ENCODE measurements around the gene FADS3.

Gene FADS3, protein sequence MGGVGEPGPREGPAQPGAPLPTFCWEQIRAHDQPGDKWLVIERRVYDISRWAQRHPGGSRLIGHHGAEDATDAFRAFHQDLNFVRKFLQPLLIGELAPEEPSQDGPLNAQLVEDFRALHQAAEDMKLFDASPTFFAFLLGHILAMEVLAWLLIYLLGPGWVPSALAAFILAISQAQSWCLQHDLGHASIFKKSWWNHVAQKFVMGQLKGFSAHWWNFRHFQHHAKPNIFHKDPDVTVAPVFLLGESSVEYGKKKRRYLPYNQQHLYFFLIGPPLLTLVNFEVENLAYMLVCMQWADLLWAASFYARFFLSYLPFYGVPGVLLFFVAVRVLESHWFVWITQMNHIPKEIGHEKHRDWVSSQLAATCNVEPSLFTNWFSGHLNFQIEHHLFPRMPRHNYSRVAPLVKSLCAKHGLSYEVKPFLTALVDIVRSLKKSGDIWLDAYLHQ

GRCh38 chr11:61891331-61892084 is at the start of gene FADS3:
Gene FADS3 (minus strand): TSS chr11:61891545. CDS start chr11:61891381, 164 bp downstream.
- peaks cover 3% of the 10 kb centered on the region for H3K4me1 Mint-ChIP-seq
- no peaks in the 10 kb centered on the region for H3K36me3 Mint-ChIP-seq
- no peak within 1 kb of the TSS for H3K27ac Mint-ChIP-seq
- H3K27me3 Mint-ChIP-seq: no peaks in the 10 kb centered on the region
- H3K9me3 Mint-ChIP-seq: no peaks in the 10 kb centered on the region
- H3K4me3 Mint-ChIP-seq: peak within 1 kb of the TSS; percentile 72

DNA sequence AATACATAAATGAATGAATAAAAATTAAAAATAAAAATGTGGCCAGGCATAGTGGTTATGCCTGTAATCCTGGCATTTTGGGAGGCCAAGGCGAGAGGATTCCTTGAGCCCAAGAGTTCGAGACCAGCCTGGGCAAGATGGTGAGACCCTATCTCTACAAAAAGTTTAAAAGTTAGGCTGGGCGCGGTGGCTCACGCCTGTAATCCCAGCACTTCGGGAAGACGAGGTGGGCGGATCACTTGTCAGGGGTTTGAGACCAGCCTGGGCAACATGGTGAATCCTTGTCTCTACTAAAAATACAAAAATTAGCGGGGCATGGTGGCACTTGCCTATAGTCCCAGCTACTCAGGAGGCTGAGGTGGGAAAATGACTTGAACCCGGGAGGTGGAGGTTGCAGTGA is 49.1 kb upstream of the FADS3 start:
- Mint-ChIP-seq H3K9me3 (peaks cover 5% of the 10 kb centered on the region), H3K4me1 (no peaks in the 10 kb centered on the region), H3K27ac (no peak overlapping the region), H3K36me3 (peaks cover 3% of the 10 kb centered on the region), H3K4me3 (no peak overlapping the region), H3K27me3 (peaks cover 9% of the 10 kb centered on the region)

DNA sequence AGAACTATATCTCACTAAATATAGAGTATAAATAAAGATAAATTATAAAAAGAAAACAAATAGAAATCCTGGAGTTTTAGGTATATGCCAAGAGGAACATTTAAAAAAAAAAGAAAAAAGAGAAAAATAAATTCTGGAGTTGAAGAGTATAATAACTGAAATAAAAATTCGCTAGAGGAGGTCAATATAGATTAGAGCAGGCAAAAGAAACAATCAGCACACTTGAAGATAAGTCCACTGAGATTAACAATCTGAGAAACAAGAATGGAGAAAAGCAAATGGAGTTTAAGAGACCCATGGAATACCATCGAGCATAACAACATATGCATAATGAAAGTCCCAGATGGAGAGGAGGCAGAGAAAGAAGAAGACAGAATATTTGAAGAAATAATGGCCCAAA is 44.5 kb upstream of the FADS3 start:
- H3K27ac Mint-ChIP-seq: no peak overlapping the region
- no peaks in the 10 kb centered on the region for H3K4me1 Mint-ChIP-seq
- H3K4me3 Mint-ChIP-seq: no peak overlapping the region
- peaks cover 25% of the 10 kb centered on the region for H3K27me3 Mint-ChIP-seq
- peaks cover 11% of the 10 kb centered on the region for H3K9me3 Mint-ChIP-seq
- peaks cover 5% of the 10 kb centered on the region for H3K36me3 Mint-ChIP-seq

GRCh38 chr11:61930933-61931332 is 39.6 kb upstream of the FADS3 start:
- H3K9me3 Mint-ChIP-seq: peaks cover 9% of the 10 kb centered on the region
- no peak overlapping the region for H3K27ac Mint-ChIP-seq
- H3K4me3 Mint-ChIP-seq: no peak overlapping the region
- no peaks in the 10 kb centered on the region for H3K4me1 Mint-ChIP-seq
- H3K36me3 Mint-ChIP-seq: peaks cover 3% of the 10 kb centered on the region
- H3K27me3 Mint-ChIP-seq: peaks cover 17% of the 10 kb centered on the region

DNA sequence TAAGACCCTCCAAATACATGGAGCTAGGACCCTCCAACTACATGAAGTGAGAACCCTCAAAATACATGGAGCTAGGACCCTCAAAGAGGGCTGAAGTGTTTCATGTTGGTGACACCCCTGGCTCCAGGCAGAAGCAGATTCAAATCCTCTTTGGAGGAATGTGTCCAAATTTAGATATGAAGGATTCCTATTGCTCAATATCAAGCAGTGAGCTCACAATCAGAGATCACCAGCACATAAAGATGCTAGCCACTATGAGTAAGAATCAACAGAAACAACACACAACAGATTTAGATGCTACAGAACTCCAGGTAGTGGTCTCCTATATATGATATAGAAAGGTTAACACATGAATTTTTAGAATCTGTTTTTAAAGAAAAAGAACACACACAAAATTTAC is 37.3 kb upstream of the FADS3 start:
- Mint-ChIP-seq H3K4me1 (no peaks in the 10 kb centered on the region), H3K27me3 (peaks cover 8% of the 10 kb centered on the region), H3K36me3 (peaks cover 3% of the 10 kb centered on the region), H3K4me3 (no peak overlapping the region), H3K27ac (no peak overlapping the region), H3K9me3 (peaks cover 7% of the 10 kb centered on the region)

- no peaks in the 10 kb centered on the region for H3K36me3 Mint-ChIP-seq
- H3K4me1 Mint-ChIP-seq: no peaks in the 10 kb centered on the region
- peaks cover 2% of the 10 kb centered on the region for H3K27me3 Mint-ChIP-seq
- H3K4me3 Mint-ChIP-seq: no peak overlapping the region
- no peak overlapping the region for H3K27ac Mint-ChIP-seq
- no peaks in the 10 kb centered on the region for H3K9me3 Mint-ChIP-seq
Observed at GRCh38 chr11:61927501-61927900, 36.2 kb upstream of the FADS3 start.

DNA sequence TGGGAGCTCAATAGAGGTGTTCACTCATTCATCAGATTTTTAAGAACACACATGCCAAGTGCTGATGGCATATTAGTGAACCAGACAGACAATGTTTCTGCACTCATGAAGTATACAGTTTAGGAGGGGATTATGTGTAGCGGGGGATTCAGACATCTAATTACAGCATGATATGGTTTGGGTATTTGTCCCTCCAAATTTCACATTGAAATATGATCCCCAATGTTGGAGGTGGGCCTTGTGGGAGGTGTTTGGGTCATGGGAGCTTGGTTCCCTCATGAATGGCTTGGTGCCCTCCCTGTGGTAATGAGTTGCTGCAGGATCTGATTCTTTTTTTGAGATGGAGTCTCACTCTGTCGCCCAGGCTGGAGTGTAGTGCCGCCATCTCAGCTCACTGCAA is 34.9 kb upstream of the FADS3 start:
- H3K36me3 Mint-ChIP-seq: no peaks in the 10 kb centered on the region
- peaks cover 1% of the 10 kb centered on the region for H3K27me3 Mint-ChIP-seq
- no peaks in the 10 kb centered on the region for H3K4me1 Mint-ChIP-seq
- H3K4me3 Mint-ChIP-seq: no peak overlapping the region
- H3K27ac Mint-ChIP-seq: no peak overlapping the region
- H3K9me3 Mint-ChIP-seq: no peaks in the 10 kb centered on the region

- no peaks in the 10 kb centered on the region for H3K4me1 Mint-ChIP-seq
- no peaks in the 10 kb centered on the region for H3K36me3 Mint-ChIP-seq
- no peak overlapping the region for H3K27ac Mint-ChIP-seq
- H3K4me3 Mint-ChIP-seq: no peak overlapping the region
- no peaks in the 10 kb centered on the region for H3K27me3 Mint-ChIP-seq
- H3K9me3 Mint-ChIP-seq: no peaks in the 10 kb centered on the region
Observed at GRCh38 chr11:61925736-61926135, 34.4 kb upstream of the FADS3 start.

- Mint-ChIP-seq H3K4me1 (no peaks in the 10 kb centered on the region), H3K27ac (no peak overlapping the region), H3K27me3 (peaks cover 7% of the 10 kb centered on the region), H3K4me3 (no peak overlapping the region), H3K9me3 (no peaks in the 10 kb centered on the region), H3K36me3 (no peaks in the 10 kb centered on the region)
Observed at GRCh38 chr11:61924064-61924455, 32.7 kb upstream of the FADS3 start.

DNA sequence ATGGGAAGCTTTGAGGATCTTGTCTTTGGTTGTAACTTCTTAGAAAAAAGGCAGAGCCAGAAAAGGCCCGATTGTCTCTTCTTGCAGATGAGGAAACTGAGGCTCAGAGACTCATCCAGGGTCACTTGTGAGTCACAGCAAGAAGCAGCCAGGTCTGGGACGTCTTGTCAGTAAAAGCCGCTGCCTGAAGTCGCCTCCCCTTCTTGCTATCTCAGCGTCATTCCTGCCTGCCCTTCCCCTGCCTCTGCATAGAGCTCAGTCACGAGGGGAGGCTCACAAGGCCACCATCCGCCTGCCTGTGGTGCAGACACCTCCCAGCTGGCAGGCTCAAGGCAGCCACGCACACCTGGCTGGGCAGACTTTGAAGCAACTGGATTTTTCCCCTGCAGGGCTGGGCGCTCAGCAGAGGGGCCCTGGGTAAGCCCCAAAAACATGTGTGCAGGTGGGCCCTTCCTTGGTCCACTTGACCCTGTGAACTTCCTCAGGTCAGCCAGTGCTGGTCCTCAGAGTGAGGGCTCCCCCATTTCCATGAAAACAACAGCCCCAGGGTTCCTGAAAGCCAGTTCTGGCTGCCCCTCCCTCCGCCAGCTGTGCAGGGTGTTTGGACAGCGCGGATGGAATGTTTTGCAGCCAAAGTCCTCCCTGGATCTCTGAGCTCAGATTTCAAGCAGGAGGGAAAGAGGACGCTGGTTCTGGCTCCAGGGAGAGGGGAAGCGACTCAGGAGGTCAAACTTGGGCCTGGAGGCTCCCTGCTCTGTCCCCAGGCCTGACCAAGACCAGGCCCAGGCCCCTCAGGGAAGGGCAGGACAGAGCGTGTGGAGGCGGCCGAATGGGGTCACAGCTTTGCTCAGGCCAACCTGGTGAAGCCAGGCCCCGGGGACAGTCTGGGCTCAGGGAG is 32.1 kb upstream of the FADS3 start:
- Mint-ChIP-seq H3K27ac (no peak overlapping the region), H3K36me3 (no peaks in the 10 kb centered on the region), H3K9me3 (no peaks in the 10 kb centered on the region), H3K27me3 (peaks cover 13% of the 10 kb centered on the region), H3K4me1 (peaks cover 1% of the 10 kb centered on the region), H3K4me3 (no peak overlapping the region)

DNA sequence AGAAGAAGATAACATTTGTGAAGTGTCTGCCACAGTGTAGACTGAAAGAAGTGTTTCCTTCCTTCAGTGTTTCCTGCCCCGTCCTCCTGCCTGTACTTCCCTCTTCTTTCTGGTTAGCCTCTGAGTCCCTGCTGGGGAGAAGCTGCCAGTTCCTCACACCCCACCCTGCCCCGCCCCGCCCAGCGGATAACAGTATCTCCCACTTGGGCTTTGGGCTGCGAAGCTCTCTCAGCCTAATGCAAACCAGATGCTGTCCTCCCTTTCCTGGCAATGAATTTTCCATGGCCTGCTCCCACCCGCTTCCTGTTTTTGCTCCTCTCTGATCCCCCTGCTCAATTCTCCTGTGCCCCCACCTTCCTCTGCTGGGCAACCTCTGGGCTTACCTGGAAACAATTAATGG is 31.2 kb upstream of the FADS3 start:
- Mint-ChIP-seq H3K4me1 (peaks cover 10% of the 10 kb centered on the region), H3K27me3 (peaks cover 21% of the 10 kb centered on the region), H3K4me3 (no peak overlapping the region), H3K36me3 (no peaks in the 10 kb centered on the region), H3K27ac (no peak overlapping the region), H3K9me3 (no peaks in the 10 kb centered on the region)

DNA sequence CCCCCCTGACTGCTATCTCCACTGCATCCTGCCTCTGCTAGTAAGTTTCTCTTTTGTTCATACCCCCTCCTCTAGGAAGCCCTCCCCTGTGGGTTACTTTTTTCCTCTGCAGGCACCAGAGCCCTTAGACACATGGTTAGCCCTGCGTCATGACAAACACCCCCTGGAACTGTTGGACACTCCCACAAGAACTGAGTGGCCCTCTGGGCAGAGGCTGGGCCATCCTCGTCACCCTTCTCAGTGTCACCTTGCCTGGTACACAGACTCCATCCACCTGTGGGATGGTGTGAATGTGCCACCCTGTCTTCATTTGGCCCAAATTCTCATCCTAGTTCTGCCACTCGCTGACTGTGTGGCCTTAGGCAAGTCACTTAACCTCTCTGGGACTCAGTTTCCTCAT is 30.1 kb upstream of the FADS3 start:
- Mint-ChIP-seq H3K9me3 (no peaks in the 10 kb centered on the region), H3K4me3 (no peak overlapping the region), H3K27ac (no peak overlapping the region), H3K36me3 (no peaks in the 10 kb centered on the region), H3K4me1 (peaks cover 10% of the 10 kb centered on the region), H3K27me3 (peaks cover 23% of the 10 kb centered on the region)

DNA sequence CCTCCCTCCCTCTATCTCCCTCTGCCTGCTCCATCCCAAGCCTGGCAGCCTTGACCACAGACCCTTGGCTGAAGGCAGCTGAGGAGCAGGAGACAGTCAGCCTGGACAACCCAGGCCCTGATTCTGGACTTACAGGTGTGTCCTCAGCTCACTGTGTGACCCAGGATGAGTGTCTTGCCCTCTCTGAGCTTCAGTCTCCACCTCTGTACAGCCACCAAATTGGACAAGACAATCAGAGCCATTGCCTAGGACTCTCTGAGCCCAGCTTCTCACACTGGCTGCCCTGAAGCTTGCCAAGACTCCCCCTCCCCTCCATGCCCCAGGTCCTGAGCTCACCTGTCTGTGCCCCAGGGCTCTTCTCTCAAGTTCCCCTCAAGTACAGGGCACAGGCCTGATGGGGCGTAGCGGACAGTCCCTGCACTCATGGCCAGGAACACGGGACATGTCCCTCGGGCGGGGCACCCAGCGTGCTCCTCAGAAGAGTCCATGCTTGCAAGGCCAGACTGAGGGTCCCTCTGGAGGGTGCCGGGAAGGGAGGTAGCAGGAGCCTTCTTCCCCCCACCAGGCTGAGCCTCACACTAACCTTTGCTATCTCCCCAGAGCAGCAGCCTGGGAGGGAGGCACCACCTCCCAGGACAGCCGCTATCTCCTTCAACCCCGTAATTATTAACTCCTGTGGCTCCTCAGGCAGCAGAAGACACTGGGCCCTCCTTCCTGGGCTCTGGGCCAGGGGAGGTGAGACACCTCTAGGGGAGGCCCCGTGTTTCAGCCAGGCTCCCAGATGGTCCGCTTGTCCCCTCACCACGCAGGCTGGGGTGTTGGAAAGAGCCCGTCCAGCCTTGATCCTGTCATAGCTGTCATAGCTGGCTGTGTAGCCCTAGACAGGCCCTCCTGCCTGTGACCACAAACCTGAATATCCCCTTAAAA is 28.6 kb upstream of the FADS3 start:
- Mint-ChIP-seq H3K4me1 (peaks cover 10% of the 10 kb centered on the region), H3K27ac (no peak overlapping the region), H3K4me3 (no peak overlapping the region), H3K27me3 (peaks cover 31% of the 10 kb centered on the region), H3K36me3 (no peaks in the 10 kb centered on the region), H3K9me3 (no peaks in the 10 kb centered on the region)

GRCh38 chr11:61918938-61919704 is 27.8 kb upstream of the FADS3 start:
- no peak overlapping the region for H3K4me3 Mint-ChIP-seq
- H3K27ac Mint-ChIP-seq: no peak overlapping the region
- peaks cover 38% of the 10 kb centered on the region for H3K27me3 Mint-ChIP-seq
- H3K36me3 Mint-ChIP-seq: no peaks in the 10 kb centered on the region
- peaks cover 10% of the 10 kb centered on the region for H3K4me1 Mint-ChIP-seq
- H3K9me3 Mint-ChIP-seq: no peaks in the 10 kb centered on the region
